ENCODE measurements around the gene GPR179. TPM values are rescaled to one million over a fixed set of nuclear protein-coding genes. Genes with fewer than 3 reads are reported as not detected.
A peak's percentile ranks its signal among the peaks of the same experiment; 100 is the strongest.

The GPR179 gene, protein sequence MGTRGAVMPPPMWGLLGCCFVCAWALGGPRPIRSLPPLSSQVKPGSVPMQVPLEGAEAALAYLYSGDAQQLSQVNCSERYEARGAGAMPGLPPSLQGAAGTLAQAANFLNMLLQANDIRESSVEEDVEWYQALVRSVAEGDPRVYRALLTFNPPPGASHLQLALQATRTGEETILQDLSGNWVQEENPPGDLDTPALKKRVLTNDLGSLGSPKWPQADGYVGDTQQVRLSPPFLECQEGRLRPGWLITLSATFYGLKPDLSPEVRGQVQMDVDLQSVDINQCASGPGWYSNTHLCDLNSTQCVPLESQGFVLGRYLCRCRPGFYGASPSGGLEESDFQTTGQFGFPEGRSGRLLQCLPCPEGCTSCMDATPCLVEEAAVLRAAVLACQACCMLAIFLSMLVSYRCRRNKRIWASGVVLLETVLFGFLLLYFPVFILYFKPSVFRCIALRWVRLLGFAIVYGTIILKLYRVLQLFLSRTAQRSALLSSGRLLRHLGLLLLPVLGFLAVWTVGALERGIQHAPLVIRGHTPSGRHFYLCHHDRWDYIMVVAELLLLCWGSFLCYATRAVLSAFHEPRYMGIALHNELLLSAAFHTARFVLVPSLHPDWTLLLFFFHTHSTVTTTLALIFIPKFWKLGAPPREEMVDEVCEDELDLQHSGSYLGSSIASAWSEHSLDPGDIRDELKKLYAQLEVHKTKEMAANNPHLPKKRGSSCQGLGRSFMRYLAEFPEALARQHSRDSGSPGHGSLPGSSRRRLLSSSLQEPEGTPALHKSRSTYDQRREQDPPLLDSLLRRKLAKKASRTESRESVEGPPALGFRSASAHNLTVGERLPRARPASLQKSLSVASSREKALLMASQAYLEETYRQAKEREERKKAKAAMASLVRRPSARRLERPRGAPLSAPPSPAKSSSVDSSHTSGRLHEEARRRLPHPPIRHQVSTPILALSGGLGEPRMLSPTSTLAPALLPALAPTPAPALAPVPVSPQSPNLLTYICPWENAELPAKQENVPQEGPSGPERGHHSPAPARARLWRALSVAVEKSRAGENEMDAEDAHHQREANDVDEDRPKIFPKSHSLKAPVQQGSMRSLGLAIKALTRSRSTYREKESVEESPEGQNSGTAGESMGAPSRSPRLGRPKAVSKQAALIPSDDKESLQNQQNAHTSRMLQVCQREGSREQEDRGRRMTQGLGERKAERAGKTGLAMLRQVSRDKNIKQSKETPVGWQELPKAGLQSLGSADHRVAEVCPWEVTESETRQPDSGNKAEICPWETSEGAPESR (N-terminal part only)
- not detected for total RNA-seq

DNA sequence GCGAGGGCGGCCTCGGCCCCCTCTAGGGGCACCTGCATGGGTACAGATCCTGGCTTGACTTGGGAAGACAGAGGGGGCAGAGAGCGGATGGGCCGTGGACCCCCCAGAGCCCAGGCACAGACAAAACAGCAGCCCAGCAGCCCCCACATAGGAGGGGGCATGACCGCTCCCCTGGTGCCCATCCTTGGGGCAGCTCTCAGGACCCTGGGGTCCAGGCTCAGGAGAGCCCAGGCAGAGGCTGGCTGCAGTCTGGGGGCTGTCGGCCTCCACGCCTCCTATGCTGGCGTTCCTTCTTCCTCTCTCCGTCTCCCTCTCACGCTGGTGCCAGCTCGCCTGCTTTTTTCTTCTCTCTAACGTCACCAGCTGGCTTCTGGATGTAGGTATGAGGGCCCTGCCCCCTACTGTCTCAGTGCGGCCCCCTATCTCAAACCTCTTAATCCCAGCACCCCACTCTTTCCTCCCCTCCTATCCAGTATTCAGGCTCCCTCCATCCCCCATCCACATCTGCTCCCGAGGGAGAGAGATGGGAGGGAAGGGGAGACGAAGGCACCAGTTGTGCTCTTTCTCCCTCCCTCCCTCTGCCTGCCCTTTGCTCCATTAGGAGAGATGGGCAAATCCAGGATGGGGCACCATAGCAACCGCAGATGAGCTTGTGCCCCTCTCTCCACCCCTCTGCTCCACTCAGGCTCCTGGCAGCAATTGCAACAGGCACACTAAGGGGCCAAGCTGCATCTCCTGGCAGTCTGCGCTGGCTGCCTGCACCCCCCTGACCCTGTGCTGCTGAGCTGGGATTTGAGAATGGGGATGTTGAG lies at the start of gene GPR179:
GPR179 (minus strand) TSS at position 349 of the 812 bp plus-strand sequence; CDS start at position 182, 167 bp downstream.
- ATAC-seq = peak; percentile 5

DNA sequence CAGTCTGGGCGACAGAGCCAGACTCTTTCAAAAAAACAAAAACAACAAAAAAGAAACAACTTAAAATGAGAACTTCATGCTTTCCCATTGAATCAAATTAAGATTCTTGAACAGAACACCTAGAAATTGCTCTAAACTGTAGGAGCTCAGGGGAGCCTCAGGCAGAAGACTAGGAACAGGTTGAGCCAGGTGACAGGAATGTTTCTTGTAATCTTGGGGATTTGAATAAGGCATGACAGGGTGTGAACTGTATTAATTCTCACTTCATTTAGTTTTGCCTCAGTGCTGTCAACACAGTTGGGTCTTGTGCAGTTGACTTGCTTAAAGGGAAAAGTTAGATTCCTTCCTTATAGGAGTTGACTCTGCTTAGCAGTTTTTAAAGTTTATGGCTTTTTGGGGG lies 35.7 kb upstream of the GPR179 start:
- peak; percentile 90 for ATAC-seq

DNA sequence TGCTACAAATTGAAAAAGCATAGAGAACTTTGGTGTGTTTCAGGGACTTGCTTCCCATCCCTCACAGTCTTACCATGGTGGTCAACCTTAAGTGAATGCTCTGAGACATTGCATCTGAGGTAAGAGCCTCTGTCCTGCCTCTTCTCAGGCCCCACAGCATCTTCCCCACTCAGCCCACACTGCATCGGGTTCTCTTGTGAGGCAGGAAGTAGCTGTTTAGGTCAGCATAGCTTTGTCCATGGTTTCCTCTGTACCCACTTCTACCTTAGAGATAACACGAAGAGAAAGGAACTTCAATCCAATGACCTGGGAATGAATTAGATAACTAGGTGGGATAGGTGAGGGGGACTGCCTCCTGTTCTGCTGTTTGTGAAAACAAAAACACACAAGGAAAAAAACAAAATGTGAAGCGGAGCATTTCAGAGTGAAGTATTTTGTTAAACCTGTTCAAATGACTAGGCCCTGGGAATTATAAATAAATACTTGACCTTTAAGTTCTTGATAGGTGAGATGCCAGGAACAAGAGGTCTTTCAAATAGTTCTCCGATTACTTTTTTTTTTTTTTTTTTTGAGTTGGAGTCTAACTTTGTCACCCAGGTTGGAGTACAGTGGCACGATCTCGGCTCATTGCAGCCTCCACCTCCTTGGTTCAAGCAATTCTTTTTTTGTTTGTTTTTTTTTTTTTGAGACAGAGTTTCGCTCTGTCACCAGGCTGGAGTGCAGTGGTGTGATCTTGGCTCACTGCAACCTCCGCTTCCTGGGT lies 25.5 kb upstream of the GPR179 start:
- no peak for ATAC-seq

DNA sequence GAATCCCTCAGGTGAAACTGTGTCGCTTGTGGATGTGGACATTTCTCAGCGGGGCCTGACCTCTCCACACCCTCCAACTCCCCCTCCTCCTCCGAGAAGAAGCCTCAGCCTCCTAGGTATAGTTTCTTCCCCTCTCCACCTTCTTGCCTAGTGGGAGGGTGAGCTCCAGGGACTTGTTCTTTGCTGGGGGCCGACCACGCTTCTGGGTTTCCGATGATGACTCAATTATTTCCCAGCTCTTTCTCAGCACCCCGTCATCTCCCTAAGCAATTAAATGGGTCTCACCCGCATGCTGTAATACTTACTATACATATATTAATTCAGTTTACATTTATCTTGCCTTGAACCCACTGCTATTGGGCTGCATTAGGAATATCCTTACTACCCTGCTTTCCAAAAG lies 21.0 kb upstream of the GPR179 start:
- ATAC-seq = no peak

DNA sequence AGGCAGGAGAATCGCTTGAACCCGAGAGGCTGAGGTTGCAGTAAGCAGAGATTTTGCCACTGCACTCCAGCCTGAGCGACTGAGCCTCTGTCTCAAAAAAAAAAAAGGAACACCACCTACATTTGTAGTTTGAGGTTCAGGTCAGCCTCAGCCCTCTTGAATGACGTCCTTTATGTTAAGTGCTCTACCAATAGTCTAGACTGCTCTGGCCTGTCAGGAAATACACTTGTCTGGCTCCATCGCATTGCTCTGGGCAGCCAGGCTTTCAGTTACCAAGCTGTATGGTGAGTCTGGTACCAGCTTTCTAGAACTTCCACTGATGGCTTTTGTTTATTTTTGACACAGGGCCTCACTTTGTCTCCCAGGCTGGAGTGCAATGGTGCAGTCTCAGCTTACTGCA lies 19.3 kb upstream of the GPR179 start:
- ATAC-seq = no peak

DNA sequence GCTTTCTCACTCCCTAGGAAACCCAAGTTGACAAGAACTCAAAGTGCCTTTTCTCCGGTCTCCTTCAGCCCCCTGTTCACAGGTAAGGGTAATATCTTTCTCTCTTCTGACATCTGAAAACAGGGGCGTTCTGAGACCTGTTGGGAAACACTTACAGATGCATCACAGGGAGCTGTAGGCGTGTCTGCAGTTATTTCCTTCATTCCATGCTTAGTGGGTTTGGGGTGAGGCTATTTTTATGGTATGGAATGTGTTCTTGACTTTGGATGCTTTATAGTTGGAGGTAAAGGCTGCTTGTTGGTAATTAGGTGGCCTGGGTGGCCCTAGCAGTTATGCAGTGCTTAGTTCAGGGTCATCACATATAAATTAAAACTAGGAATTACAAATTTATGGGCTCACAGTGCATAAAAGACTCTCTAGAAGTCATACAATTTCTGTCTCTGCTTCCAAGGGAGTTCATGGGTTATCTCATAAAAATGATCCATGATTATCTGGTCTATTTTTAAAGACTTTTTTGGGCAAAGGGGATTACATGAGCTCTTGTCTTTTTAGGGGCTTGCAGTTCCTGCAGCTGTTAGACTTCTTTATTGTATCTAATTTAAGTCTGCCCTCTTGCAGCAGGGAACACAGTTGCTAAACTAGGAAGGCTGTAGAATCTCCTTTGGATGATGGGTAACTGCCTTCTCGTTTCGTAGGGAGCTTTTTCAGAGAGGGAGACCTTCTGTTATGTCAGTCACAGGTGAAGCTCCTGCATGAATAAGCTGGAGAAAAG lies 18.1 kb upstream of the GPR179 start:
- ATAC-seq = peak; percentile 74

DNA sequence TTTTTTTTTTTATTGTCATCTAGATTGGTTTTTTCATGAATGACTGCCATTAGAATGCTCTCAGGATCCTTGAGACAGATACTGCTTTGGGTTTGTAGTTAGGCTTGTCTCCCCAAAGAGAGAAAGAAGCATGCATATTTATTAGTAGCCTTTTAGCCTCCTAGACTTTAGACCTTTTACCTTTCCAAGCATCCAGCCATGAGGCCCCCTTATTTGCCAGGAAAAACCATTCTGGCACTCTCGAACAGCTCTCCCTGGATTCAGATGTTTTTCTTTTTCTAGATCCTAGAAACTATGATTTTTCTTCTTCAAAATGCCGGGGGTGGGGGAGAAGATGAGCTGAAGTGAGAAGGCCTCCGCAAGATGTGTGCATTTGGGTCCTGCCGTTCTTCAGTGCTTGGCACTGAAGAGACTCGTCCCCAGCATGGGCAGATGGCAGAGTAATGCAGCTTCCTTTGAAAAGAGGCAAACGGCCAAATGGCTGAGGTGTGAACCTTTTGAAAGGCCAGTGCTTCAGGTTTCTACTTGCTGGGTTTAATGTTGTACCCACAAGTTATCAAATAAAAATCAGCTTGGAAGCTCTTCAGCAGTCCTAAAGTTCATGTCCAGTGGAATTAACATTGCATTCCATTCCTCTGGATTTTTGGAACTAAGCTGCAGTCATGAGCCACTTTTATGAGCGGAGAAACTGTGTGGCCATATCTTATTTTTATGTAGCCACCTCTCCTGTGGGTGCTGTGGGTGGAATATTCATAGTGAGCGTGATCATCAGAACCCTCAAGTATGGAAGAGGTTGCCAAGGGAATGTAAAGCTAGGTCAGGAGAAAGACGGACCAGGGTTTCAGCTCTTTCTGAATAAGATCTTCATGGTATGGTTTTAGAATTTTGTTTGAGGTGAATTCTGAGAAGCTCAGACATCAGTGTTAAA lies 15.1 kb upstream of the GPR179 start:
- ATAC-seq = no peak

DNA sequence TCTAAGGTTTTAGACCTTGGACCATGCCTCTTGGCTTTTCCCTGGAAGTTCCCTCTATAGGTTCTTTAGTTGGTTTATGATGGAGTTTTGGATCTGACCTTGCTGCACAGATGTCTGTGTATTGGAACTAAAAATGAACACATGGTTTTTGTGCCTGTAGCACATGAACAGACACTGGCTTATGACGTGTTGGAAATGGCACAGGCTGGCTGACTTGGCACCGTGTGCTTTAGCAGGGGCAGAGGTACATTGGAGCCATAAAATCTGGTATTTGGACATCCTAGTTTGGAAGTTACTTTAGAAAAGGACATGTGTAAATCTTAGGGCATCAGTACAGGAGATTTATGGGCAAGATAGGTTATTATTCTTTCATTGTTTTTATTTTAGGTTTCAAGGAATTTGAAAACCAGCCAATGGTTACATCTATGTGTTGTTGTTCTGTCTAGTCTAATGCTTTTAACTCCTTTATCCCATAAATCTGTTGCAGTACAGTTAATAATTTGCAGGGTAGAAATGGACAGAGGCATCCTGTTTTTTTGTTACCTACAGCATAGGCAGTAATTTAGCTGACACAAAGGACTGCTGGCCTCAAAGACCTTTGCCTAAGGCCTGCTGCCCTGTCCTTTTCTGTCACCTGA lies 13.8 kb upstream of the GPR179 start:
- ATAC-seq = no peak

DNA sequence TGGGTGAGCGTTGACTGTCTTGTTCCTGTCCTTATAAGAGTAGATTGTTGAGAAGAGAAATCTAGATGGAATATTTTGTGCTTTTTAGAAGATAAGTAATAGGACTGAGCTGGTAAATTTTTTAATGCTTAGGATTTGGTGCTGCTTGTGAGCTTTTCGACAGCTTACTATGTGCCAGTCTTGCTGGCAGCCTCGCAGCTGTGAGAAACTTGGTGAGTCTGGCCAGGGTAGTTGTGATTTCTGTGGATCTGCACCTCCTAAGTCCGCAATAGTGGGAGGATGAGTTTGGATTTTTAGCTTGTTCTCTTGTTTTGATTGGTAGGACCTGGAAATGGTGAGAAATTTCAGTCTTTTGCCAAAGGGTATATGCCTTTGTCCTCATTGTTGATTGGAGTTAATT lies 11.5 kb upstream of the GPR179 start:
- ATAC-seq = no peak

DNA sequence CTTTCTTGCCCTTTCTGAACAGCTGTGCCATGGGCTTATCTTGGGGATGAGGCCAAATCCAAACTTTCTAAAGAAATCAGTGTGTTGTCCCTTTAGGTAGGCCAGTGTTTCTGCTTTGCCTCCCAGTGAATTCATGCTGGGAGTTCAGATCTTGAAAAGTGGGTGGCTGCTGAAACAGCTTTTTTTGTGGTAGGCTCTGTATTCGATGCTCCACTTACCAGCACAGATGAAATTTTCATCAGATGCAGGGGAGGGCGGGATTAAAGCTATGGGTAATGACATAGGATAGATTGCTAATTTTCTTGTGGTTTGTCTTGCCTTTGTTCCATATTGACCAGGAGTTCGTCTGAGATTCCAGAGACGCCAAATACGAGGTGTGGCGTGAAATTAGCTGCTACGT lies 10.7 kb upstream of the GPR179 start:
- ATAC-seq = no peak

DNA sequence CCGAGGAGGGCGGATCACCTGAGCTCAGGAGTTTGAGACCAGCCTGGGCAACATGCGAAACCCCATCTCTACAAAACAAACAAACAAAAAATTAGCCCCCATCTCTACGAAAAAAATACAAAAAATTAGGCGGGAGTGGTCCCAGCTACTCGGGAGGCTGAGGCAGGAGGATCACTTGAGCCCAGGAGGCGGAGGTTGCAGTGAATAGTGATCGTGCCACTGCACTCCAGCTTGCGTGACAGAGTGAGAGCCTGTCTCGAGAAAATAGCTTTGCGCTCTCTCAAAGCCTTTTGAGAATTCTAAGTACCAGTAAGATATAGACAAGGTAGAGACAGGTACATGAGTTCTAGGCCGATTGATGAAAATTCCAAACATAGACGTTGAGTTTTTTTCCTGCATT lies 9.9 kb upstream of the GPR179 start:
- ATAC-seq = no peak

DNA sequence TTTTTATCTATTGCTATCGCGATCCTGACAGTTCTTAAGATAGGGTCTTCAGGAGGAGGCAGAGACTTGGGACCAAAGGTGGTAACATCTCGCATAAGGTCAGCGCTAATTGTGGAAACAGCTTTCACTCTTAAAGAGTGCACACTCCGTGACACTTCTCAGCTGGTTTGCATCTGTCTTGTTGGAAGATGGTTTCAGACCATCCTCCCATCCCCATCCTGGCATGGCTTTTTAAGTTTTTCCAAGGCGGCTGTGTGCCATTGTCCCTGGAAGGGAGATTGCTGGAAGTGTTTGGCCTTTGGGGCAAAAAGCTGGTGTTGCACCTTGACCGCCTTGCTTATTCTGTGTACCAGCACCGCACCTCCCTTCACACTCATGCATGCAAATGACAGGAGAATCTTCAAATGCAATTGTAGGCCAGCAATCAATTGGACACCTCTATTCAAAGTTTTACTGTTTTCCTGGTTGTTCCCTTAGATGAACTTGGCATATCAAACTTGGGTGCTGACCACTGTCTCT lies 9.4 kb upstream of the GPR179 start:
- ATAC-seq = no peak

DNA sequence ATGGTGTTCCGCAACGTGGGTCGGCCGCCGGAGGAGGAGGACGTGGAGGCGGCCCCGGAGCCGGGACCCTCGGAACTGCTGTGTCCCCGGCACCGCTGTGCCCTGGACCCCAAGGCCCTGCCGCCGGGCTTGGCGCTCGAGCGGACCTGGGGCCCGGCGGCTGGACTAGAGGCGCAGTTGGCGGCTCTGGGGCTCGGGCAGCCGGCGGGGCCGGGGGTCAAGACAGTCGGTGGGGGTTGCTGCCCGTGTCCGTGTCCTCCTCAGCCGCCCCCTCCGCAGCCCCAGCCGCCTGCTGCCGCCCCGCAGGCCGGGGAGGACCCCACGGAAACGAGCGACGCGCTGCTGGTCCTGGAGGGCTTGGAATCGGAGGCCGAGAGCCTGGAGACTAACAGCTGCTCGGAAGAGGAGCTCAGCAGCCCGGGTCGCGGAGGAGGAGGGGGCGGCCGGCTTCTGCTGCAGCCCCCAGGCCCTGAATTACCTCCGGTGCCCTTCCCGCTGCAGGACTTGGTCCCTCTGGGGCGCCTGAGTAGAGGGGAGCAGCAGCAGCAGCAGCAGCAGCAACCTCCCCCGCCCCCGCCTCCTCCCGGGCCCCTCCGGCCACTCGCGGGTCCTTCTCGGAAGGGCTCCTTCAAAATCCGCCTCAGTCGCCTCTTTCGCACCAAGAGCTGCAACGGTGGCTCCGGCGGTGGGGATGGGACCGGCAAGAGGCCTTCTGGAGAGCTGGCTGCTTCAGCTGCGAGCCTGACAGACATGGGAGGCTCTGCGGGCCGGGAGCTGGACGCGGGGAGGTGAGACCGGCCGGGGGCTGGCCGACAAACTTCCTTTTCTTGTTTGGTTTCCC lies 8.7 kb upstream of the GPR179 start:
- ATAC-seq = peak; percentile 12

DNA sequence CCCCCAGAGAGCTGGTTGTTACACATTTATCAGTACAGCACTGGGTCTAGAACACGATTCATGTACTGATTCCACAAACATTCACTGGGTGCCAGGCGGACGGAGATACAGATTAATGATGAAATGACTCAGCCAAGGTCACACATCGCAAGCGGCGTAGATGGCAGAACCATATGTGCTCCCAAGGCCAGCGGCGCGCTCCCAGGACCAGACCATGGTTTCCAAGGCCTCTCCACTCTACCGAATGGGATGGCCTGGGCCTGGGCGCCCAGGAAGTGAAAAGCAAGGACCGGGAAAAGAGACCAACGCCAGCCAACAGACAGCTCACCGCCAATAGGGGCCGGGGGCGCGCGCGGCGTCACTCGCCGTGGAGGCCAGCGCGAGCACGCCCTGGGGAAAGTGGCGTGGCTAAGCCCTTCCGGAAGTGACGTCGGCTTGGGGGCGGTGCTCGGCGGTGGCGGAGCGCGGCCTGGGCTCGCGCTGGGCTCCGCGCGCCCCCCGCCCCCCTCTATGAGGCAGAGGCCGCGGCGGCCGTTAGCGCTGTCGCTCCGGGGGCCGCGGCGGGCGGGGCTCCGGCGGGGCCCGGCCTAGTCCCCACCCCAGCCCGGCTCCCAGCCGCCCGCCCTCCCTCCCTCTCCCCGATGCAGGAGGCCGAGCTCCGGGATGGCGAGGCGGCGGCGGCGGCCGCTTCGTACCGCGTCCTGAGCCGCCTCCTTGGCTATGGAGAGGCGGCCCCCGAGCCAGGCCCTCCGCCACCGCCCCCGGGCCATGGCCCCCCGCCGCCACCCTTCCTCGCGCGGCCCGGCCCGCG lies 7.9 kb upstream of the GPR179 start, which contains the start of gene SOCS7:
SOCS7 (plus strand) TSS at position 433 of the 811 bp plus-strand sequence; CDS start at position 642, 209 bp downstream.
- peak; percentile 93 for ATAC-seq

DNA sequence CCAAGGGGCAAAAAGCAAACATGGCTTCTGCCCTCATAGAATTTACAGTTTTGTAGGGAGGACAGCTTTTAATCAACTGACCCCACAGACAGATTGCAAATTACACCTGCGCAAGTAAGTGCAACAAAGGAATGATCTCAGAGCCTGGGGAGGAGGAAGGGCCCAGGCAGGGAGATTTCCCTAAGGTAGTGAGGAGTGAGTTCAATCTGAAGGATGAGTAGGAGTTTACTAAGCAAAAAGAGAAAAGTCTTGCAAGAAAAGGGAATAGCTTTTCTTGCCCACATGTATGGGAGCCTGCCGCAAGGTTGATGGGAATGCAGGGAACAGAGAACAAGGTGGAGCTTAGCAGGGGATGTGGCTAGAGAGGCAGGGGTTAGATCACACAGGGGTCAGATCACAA lies 6.3 kb upstream of the GPR179 start:
- ATAC-seq = no peak

DNA sequence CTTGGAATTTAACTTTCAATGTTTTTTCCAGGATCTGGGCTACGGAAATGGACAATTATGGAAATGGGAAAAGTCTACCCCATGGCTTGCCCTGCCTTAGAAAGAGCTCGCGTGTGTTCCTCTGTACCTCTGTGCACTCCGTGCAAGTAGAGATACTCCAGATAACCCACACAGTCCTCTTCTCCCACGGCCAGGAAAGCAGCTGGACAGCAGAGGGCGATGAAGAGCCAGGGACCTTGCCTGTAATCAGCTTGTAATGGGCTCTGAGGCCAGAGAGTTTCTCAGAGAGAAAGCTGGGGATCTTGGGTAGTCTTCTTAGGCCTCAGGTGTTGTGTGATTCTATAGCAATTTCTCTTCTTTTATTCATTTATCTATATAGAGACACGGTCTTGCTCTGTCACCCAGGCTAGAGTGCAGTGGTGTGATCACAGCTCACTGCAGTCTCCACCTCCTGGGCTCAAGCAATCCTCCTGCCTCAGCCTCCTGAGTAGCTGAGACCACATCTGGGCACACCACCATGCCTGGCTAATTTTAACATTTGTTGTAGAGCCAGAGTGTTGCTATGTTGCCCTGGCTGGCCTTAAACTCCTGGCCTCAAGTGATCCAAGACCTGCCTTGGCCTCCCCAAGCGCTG lies 5.5 kb upstream of the GPR179 start:
- peak; percentile 59 for ATAC-seq
